Stimulated activated naive B cell treated with anti-CD40 and anti-IgM and Interleukin-4, amounts not matched to agents 10 μg/mL and 1 μg/mL and 100 μg/mL, for 72 hours (primary cell): ENCODE data around the gene MNT.
A peak's percentile ranks its signal among the peaks of the same experiment; 100 is the strongest.

Experiments
- ATAC-seq, 2 donors: fragments of 150-1000 bp; cut with Tn5 transposase; replicated peaks; 2 replicates each; pipeline ENCODE4 v1.10.0; 2021; ENCODE audit warnings: moderate library complexity in 1 of 2
- DNase-seq: peaks from one replicate; pipeline ENCODE4 v3.0.0; 2021
- H3K27ac Mint-ChIP-seq: one replicate; pipeline ENCODE4 v1.8.0; 2022; ENCODE audit warnings: mild to moderate bottlenecking, mixed read lengths
- H3K27me3 Mint-ChIP-seq, 2 donors: one replicate each; pipeline ENCODE4 v1.8.0; 2022; ENCODE audit warnings: mixed read lengths in 2 of 2
- H3K36me3 Mint-ChIP-seq, 2 donors: one replicate each; pipeline ENCODE4 v1.8.0; 2022; ENCODE audit warnings: mixed read lengths in 2 of 2, mild to moderate bottlenecking in 1 of 2
- H3K4me1 Mint-ChIP-seq, 2 donors: one replicate each; pipeline ENCODE4 v1.8.0; 2022; ENCODE audit warnings: mixed read lengths in 2 of 2, mild to moderate bottlenecking in 1 of 2
- H3K4me3 Mint-ChIP-seq, 2 donors: one replicate each; pipeline ENCODE4 v1.8.0; 2022; ENCODE audit warnings: mild to moderate bottlenecking in 2 of 2, mixed read lengths in 2 of 2, moderate library complexity in 1 of 2
- H3K9me3 Mint-ChIP-seq, 2 donors: one replicate each; pipeline ENCODE4 v1.8.0; 2022; ENCODE audit warnings: mixed read lengths in 2 of 2, mild to moderate bottlenecking in 1 of 2

The MNT gene

DNA sequence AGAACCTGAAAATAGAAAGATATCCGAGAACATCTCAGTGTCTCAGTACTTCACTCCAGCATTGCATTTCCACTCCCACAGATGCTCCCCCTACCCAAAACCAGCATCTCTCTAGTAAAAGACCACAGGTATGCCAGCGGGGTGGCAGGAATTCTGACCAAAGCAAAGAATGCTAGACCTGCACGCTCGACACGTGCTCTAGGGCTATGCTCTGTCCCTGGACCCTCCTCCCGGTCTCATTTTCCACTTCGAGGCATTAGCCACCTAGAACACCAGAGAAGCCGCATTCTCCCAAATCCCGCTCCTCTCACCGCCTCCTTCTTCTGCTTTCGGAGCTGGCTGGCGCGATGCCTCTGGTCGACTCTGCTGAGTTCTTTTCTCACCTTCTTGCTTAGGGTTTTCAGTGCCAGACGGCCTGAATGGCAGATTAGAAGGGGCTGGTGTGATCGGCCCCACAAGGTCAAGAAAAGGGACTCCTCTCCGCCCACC lies 65.1 kb downstream of the MNT start:
- Mint-ChIP-seq H3K27ac (peak overlapping the region; percentile 99), H3K36me3 (peaks cover 8 to 11% of the 10 kb centered on the region in 2 donors), H3K9me3 (no peaks in the 10 kb centered on the region), H3K4me3 (peak overlapping the region; percentile 97 to 99), H3K4me1 (peaks cover 16 to 25% of the 10 kb centered on the region in 2 donors), H3K27me3 (no peaks in the 10 kb centered on the region)
- DNase-seq (no peak), ATAC-seq (no peak)
